NCI-H510A (cell line): ENCODE measurements around the gene COL20A1.

Source experiments
- DNase-seq: peaks from one replicate; lab custom pipeline; 2025; lab: John Stamatoyannopoulos, UW

COL20A1 gene

GRCh38 chr20:63320616-63321147, 27.7 kb downstream of the COL20A1 start:
- DNase-seq = no peak

GRCh38 chr20:63321148-63321831, 28.3 kb downstream of the COL20A1 start:
- no peak for DNase-seq

- DNase-seq = no peak
Measured at GRCh38 chr20:63322146-63322932, 29.4 kb downstream of the COL20A1 start.

GRCh38 chr20:63322933-63323273, 29.9 kb downstream of the COL20A1 start:
- DNase-seq = no peak

GRCh38 chr20:63323357-63323981, 30.5 kb downstream of the COL20A1 start:
- DNase-seq = no peak

- no peak for DNase-seq
Measured at GRCh38 chr20:63325021-63325471, 32.1 kb downstream of the COL20A1 start.

GRCh38 chr20:63325554-63326313, 32.7 kb downstream of the COL20A1 start:
- no peak for DNase-seq

- DNase-seq = no peak
Measured at GRCh38 chr20:63326314-63327230, 33.6 kb downstream of the COL20A1 start.

- no peak for DNase-seq
Measured at GRCh38 chr20:63327231-63327745, 34.3 kb downstream of the COL20A1 start.

- no peak for DNase-seq
Measured at GRCh38 chr20:63328026-63328700, 35.2 kb downstream of the COL20A1 start.

- no peak for DNase-seq
Measured at GRCh38 chr20:63328718-63329275, 35.8 kb downstream of the COL20A1 start.

GRCh38 chr20:63329331-63330083, 36.5 kb downstream of the COL20A1 start:
- DNase-seq = no peak

GRCh38 chr20:63330084-63330760, 37.2 kb downstream of the COL20A1 start:
- DNase-seq = no peak

- DNase-seq = no peak
Measured at GRCh38 chr20:63330940-63331339, 38.0 kb downstream of the COL20A1 start.

GRCh38 chr20:63331741-63332400, 38.9 kb downstream of the COL20A1 start:
- DNase-seq = no peak

- DNase-seq = no peak
Measured at GRCh38 chr20:63332488-63333240, 39.7 kb downstream of the COL20A1 start.

GRCh38 chr20:63333241-63333836, 40.4 kb downstream of the COL20A1 start:
- no peak for DNase-seq
